ENCODE results near the gene ACAD8.

GRCh38 chr11:134272381-134273316 lies 19.3 kb downstream of the ACAD8 start:
- TF ChIP-seq CTCF (conservative IDR thresholded peaks at IDR 0.05; ENCODE audit: low read depth, low read length) (no peak), EZH2 (IDR thresholded peaks at IDR 0.05; ENCODE audit: borderline replicate concordance, low read depth, low read length, poor library complexity, severe bottlenecking) (no peak)

Measured in A673 (cell line).